ENCODE measurements around the gene FCMR.
"Not testable (repeated sequence)": the region's sequence is repeated elsewhere in the genome, so short reads cannot be mapped to it uniquely, and the experiment has no call there.

The FCMR gene

DNA sequence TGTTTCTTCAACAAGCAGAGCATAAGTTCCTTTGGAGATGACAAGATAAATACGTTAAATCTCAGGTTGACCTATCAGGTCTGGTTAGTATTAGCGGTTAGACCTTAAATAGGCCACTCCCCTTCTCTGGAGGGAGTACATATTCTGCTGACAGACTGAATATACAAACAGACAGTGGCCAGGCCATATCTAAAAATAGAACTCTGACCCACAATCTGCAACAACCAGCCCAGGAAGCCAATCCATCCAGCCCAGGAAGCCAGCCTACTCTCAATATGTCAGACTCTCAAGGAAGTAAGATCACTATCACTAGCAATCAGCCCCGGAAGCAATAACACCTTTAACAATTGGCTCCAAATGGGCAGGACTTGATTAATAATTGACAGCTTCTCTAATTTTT is 49.6 kb downstream of the FCMR start:
- no peak for DNase-seq

DNA sequence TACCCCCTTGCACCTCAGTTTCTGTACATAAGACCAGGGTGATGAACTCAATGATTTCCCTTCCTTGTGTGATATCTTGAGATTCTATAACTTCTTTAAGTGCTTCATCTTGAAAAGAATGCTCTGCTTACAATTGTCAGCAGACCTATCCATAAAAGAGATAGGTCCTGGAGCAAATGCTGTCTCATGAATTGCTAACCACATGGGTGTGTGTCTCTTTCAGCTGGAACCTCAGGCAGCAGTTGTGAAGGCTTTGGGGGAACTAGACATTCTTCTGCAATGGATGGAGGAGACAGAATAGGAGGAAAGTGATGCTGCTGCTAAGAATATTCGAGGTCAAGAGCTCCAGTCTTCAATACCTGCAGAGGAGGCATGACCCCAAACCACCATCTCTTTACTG is 53.5 kb downstream of the FCMR start:
- no peak for DNase-seq

DNA sequence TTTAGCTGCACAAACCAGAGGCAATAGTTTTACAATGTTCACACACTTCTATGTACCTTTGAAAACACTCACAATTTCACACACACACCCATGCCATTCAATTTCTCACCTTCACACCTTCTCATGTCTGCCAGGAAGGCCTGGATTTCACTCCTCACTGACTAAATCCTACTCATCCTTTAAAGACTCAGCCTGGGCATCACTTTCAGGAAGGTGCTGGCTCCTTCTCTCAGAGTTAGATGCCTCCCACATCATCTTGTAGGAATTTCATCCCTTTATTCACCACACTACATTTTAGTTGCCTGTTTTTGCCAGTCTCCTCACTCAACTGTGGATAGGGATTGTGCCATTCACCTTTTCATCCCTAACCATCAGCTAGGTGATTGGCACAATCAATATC is 54.0 kb downstream of the FCMR start:
- no peak for DNase-seq

DNA sequence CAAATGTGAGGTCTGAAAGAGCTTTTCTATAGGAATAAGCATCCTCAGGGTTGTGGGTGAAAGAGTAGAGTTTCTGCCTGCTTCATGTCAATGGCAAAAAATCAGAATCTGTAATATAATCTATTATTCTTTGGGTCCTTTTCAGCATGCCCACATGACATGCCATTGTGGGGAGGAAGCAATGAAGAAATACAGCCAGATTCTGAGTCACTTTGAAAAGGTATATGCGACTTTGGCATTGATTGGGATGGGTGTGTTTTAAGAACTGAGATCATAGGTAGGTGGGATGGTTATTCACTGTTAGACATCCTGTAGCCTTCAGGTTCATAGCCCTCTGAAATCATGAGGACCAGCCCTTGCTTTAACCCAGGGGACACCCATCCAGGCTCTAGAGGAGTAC is 54.5 kb downstream of the FCMR start:
- no peak for DNase-seq

DNA sequence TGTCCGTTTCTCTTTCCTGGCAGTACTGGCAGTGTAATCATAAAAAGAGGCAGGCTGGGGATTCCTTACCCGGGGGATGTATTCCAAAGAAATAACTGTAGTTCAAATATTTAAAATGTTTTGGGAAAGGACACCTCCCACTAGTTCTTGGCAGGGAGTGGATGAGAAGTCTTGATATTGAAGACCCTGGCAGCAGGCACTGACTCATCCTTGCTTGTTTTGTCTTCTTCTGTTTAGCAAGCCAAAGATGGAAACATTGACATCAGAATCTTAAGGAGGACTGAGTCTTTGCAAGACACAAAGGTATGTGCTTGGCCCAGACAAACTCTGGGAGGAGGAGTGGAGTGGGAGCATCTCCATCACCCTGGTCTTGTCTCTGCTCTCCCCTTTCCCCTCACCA is 55.7 kb downstream of the FCMR start:
- DNase-seq = no peak

DNA sequence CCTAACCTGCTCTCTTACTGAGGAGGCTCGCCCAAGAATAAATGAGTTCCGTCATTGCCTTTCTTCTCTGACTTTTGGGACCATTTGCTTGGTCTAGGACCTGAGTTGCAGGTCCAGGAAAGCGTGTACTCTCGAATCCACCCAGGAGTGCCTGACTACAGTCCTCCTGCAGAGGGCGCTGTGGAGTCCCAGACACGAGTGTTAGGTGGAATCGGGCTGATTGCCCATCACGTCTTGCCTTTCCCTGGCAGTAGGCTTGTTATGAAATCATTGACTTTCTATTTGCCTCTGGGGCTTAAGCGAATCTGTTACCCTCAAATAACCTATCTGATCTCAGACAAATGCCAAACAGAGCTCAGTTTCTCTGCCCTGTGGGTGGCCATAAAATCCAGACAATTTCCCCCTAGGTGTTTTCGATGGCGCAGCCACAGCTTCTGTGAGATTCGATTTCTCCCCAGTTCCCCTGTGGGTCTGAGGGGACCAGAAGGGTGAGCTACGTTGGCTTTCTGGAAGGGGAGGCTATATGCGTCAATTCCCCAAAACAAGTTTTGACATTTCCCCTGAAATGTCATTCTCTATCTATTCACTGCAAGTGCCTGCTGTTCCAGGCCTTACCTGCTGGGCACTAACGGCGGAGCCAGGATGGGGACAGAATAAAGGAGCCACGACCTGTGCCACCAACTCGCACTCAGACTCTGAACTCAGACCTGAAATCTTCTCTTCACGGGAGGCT is 56.6 kb downstream of the FCMR start, which contains the start of gene IL20:
Gene IL20, plus strand, starts transcription at position 685 of the 733 bp plus-strand sequence. CDS start 230 bp downstream, outside the sequence.
- DNase-seq = peak; percentile 73

DNA sequence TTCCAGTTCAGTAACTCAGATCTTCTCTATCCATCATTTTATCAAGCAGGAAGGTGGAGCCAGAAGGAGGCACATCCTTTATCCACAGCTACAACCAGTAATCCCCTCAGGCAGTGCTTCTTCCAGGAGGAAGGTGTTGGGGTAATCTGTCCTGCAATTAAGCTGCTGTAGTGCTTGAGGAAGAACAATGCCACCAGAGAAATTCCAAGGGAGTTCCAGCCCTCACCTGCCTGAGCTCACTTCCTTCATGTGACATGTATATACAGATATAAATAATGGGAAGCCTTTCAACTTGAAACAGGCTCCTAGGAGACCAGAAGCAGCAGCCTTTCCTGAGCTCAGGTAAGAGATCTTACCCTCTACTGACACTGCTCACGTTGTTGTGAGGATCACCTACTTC is 58.5 kb downstream of the FCMR start:
- DNase-seq = no peak

DNA sequence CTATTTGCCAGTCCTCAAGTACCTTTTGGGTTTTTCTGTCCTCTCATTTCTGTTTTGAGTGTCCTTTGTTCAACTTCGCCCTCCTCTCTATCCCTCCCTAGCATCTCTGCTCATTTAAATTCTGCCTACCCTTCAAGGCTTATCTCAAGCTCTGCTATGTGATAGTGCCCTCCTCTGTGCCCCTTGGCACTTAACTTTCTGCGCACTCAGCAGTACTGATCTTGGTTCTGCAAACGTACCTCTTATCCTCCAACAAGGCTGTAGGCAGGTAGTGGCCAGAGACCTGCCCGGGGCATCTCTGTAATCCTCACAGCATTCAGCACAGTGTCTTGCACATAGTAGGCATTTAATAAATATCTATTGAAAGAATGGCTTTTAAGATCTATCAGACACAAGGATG is 61.6 kb downstream of the FCMR start:
- no peak for DNase-seq

DNA sequence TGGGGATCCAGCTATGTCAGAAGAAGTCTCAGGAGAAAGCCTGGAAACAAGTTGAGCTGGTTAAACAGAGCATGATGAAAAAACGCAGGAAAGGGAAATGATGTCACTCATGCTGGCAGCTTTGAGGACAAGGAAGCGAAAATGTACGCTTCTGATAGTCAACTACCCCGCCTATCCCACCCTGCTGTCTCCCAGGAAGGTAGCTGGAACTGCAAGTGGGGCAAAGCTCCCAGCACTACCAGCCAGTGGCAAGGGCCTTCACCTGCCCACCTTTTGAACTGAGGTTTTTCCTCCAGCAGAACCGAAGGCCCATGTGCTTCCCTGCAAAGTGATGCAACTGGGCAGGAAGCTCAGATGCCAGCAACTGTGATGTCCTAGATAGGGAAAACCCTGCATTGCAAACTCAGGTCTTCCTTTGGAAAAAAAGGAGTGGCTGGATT is 62.6 kb downstream of the FCMR start:
- peak; percentile 17 for DNase-seq

DNA sequence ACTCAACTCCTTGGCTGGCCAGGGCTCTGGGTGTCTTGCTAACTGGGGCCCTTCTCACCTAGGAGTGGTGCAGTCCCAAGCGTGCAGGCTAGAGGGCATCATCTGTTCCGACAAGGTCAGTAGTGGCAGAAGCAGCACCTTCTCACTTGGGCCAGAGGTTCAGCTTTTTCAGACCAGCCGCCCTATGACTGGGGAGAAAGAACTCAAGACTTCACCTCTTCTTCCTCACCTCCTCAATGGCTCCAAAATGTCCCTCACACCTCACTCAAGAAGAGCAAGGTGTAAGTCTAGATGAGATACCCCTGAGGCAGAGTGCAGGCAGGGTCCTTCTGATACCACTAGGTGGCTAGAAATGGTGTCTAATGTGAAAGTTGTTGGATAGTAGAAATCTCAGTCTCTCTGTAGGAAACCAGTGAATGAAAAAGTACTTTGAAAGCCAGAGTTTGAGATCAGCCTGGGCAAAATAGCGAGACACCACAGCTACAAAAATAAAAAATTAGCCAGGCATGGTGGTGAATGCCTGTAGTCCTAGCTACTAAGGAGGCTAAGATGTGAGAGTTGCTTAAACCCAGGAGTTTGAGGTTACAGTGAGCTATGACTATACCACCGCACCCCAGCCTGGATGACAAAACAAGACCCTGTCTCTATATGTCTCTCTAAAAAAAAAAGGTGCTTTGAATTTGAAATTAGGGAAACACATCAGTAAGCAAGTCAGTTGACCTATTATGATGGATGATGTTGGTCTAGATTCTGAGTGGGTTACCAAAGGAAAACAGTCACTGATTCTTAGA is 64.9 kb downstream of the FCMR start:
- DNase-seq = no peak

DNA sequence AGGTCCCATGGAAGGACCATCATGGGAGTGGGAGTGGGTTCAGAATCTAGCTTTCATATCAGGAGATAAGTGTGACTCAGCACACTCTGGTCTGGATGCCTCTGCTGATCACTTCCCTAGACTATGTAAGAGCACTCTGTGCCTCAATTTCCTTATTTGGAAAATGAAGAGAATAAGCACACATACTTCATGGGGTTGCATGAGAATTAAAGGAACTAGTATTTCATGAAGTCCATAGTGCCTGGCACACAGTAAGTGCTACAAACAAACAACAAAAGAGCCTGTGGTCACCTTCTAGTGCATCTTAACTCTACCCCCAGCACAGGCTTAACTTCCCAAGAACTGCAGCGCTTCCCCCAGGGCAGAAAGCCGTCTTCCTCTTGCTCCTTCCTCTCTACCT is 65.9 kb downstream of the FCMR start:
- no peak for DNase-seq

DNA sequence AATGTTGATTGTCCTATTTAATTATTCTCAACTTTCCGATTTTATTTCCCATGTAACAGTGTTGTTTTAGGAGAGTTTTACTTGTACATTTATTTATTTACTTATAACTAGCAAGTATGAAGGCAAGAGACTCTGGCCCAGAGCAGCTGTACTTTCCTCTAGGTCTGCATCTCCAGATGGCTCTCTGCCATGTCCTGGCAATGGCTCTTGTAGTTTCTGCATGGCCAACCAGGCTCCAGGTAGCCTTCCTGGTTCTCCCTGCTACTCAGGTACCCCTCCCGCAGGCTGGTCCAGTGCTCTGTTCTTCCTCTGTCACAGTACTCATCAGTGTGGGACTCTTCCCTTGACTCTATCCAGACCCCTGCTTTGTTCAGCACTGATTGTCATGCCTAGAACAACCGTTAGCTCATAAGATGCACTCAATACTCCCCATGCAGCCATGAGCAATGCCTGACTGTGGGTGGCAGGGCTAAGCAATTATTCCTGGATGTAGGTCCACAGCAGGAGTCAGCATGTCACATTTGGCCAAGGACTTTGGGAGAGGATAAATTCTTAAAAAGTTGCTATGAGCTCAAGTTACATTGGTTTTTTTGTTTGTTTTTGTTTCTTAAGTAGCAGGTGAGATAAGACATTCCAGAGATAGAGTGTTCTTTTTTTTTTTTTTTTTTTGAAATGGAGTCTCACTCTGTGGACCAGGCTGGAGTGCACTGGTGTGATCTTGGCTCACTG is 67.2 kb downstream of the FCMR start:
- no peak for DNase-seq

DNA sequence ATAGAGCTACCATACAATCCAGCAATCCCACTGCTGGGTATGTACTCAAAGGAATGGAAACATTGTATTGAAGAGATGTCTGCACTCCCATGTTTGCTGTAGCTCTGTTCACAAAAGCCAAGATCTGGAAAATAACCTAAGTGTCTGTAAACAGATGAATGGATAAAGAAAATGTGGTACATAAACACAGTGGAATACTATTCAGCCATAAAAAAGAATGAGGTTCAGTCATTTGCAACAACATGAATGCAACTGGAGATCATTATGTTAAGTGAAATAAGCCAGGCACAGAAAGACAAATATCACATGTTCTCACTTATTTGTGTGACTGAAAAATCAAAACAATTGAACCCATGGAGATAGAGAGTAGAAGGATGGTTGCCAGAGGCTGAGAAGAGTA is 68.0 kb downstream of the FCMR start:
- not testable (repeated sequence) for DNase-seq
